ENCODE measurements around the gene FBH1. TPM values are rescaled to one million over a fixed set of nuclear protein-coding genes. Genes with fewer than 3 reads are reported as not detected.

FBH1 gene
- total RNA-seq, 4 donors from 2014 or later, result 62.6 to 96.9 (median 68.2) TPM

DNA sequence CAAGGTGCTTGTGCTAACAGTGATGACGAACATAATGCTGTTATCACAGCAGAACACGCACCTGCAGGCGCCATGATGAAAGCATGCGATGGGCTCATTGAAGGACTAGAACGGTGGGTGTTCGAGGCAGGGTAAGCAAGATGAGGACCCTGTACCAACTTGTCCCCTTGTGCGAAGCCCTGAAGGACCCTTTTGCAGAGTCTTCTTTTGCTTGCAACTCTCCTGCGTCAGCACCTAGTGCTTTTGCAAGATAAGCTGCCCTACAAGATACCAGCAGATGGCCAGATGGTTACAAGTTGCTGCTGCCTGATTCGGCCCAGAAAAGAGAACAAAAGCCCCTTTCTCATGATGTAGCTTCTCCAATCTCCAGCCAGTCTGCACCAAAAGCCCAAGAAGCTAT is 91.5 kb downstream of the FBH1 start:
- intact Hi-C loops (cut with DNase I; ENCODE audit: low total_unique reads), result no loop called here
- DNase-seq (no peak), ATAC-seq (no peak)
- Histone ChIP-seq H3K9me3 (no peaks in the 10 kb centered on the region), H3K4me1 (peaks cover 4 to 7% of the 10 kb centered on the region in 2 donors), H3K4me3 (no peak overlapping the region), H3K27me3 (no peaks in the 10 kb centered on the region), H3K36me3 (no peaks in the 10 kb centered on the region), H3K27ac (no peak overlapping the region)
- in situ Hi-C loops (cut with MboI; ENCODE audit: low sequenced_read_pairs in 4 of 4), result no loop called here
- TF ChIP-seq, protein P1, sequence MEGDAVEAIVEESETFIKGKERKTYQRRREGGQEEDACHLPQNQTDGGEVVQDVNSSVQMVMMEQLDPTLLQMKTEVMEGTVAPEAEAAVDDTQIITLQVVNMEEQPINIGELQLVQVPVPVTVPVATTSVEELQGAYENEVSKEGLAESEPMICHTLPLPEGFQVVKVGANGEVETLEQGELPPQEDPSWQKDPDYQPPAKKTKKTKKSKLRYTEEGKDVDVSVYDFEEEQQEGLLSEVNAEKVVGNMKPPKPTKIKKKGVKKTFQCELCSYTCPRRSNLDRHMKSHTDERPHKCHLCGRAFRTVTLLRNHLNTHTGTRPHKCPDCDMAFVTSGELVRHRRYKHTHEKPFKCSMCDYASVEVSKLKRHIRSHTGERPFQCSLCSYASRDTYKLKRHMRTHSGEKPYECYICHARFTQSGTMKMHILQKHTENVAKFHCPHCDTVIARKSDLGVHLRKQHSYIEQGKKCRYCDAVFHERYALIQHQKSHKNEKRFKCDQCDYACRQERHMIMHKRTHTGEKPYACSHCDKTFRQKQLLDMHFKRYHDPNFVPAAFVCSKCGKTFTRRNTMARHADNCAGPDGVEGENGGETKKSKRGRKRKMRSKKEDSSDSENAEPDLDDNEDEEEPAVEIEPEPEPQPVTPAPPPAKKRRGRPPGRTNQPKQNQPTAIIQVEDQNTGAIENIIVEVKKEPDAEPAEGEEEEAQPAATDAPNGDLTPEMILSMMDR (IDR thresholded peaks at IDR 0.05 in 4 of 5, conservative IDR thresholded peaks at IDR 0.05 in 1 of 5), result no peak
- TF ChIP-seq POLR2A (IDR thresholded peaks at IDR 0.05), result no peak

DNA sequence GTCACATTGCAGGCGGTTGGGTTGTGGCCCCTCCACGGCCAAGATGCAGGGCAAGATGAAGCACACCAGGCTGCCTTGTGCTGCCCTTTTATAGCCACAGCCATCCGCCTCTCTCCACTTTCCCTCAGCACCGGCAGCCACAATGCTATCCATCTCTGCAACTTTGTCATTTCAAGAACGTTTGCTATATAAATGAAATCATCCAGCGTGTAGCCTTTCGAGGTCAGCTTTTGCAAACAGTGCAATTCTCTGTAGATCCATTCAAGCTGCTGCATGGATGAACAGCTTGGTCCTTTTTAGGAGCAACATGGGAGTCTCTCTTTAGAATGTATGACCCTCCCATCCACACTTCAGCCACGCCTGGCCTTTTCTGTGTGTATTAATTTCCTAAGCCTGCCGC is 93.7 kb downstream of the FBH1 start:
- H3K4me1 ChIP-seq, result no peaks in the 10 kb centered on the region
- no peaks in the 10 kb centered on the region for H3K9me3 ChIP-seq
- intact Hi-C loops (cut with DNase I; ENCODE audit: low total_unique reads), result no loop called here
- no peak for DNase-seq
- in situ Hi-C loops (cut with MboI; ENCODE audit: low sequenced_read_pairs in 4 of 4), result no loop called here
- H3K27me3 ChIP-seq, result no peaks in the 10 kb centered on the region
- no peak for TF ChIP-seq POLR2A (IDR thresholded peaks at IDR 0.05)
- TF ChIP-seq, protein P1 (IDR thresholded peaks at IDR 0.05 in 4 of 5, conservative IDR thresholded peaks at IDR 0.05 in 1 of 5), result no peak
- no peak overlapping the region for H3K27ac ChIP-seq
- no peak overlapping the region for H3K4me3 ChIP-seq
- ATAC-seq, result no peak
- H3K36me3 ChIP-seq, result no peaks in the 10 kb centered on the region

DNA sequence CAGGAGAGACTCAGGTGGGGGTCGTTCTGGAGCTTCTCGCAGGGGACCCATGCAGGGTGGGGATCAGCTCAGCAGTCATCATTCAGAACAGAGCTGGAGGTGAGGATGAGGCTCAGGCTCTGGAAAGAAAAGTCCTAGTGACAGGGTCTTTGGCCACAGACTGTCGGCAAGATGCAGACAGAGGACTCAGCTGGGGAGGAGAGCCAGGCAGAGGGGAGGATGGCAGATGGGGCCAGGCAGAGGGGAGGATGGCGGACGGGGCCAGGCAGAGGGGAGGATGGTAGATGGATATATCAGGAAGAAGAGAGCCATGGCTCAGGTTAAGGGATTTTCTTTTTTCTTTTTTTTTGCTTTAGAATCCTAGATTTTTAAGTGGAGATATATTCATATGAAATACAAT is 95.0 kb downstream of the FBH1 start:
- H3K9me3 ChIP-seq, result no peaks in the 10 kb centered on the region
- no peak for ATAC-seq
- in situ Hi-C loops (cut with MboI; ENCODE audit: low sequenced_read_pairs in 4 of 4) (no loop called here), intact Hi-C loops (cut with DNase I; ENCODE audit: low total_unique reads) (no loop called here)
- H3K27ac ChIP-seq, result no peak overlapping the region
- no peak for DNase-seq
- H3K4me3 ChIP-seq, result no peak overlapping the region
- TF ChIP-seq, protein P1 (IDR thresholded peaks at IDR 0.05 in 4 of 5, conservative IDR thresholded peaks at IDR 0.05 in 1 of 5), result no peak
- TF ChIP-seq POLR2A (IDR thresholded peaks at IDR 0.05), result no peak
- no peaks in the 10 kb centered on the region for H3K36me3 ChIP-seq
- no peaks in the 10 kb centered on the region for H3K4me1 ChIP-seq
- H3K27me3 ChIP-seq, result no peaks in the 10 kb centered on the region

Other genes with a start within 250 kb of the FBH1 start
- 10 to 100 TPM in 3 of 4 donors, 1 to 10 TPM in 1; 9.6 to 20.0 (median 14.9) TPM for gene ASB13, start 223.6 kb upstream of the FBH1 start, total RNA-seq
- 10 to 100 TPM; 32.0 to 78.0 (median 50.0) TPM for gene TASOR2, start 205.4 kb upstream of the FBH1 start, total RNA-seq
- gene GDI2, start 76.8 kb upstream of the FBH1 start, total RNA-seq, result 100 to 1,000 TPM; 143 to 197 (median 171) TPM
- 1 to 10 TPM; 1.4 to 5.4 (median 3.8) TPM for gene ANKRD16, start 350 bp upstream of the FBH1 start, total RNA-seq
- gene IL15RA, start 87.3 kb downstream of the FBH1 start, total RNA-seq, result 10 to 100 TPM; 13.1 to 17.6 (median 15.6) TPM
- gene IL2RA, start 172.1 kb downstream of the FBH1 start, total RNA-seq, result 1 to 10 TPM in 1 of 4 donors, not detected in 3; 2.1 TPM
- 10 to 100 TPM; 53.2 to 67.4 (median 60.1) TPM for gene RBM17, start 198.8 kb downstream of the FBH1 start, total RNA-seq

Data from gastrocnemius medialis (tissue), 4 donors.